UCSD-AML1 (cell line): ENCODE measurements around the gene LRAT.
"Not testable (repeated sequence)": the region's sequence is repeated elsewhere in the genome, so short reads cannot be mapped to it uniquely, and the experiment has no call there.

Experiments
- DNase-seq: peaks from one replicate; lab custom pipeline; 2025; ENCODE audit not compliant: unreplicated experiment; lab: John Stamatoyannopoulos, UW

The LRAT gene

GRCh38 chr4:154743683-154744340 is at the start of gene LRAT:
LRAT (plus strand) TSS chr4:154744000; CDS start chr4:154744327, 327 bp downstream.
- no peak for DNase-seq

DNA sequence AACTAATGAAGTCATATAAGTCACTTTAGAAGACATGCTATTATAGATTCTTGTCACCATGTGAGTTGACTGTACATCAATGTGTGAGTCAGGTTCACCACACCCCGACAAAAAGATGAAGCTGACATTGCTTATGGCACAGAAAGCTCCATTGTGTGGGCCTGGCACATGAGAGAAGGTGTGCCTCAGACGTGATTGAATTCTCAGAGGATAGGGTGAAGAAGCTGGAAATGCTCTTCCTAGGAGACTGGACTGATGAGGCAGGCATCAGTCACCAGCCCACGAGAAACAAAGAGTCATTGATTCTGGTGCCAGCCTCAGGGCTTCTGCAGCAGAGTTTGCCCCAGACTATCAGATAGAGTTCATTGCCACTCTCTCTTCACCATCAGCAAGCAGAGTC is 35.9 kb upstream of the LRAT start:
- DNase-seq = no peak

DNA sequence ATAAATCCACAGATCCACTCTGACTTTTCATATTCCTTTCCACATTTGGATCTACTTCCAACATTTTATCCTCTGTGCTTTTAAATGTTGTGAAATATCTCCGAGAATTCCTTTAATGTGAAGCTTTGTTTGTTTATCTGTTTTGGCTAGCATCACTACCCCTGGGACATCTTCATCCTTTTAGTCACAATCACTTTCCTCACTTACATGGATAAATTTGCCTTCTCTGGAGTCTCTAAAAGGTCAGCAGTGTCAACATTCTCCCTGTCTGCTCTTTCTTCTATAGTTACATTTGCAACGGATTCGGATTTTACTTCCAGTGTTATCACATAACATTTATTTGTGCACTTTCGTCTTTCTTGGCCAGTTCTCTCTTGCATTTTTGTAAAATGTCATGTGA is 34.2 kb upstream of the LRAT start:
- no peak for DNase-seq

GRCh38 chr4:154711522-154711921 is 32.3 kb upstream of the LRAT start:
- DNase-seq = no peak

DNA sequence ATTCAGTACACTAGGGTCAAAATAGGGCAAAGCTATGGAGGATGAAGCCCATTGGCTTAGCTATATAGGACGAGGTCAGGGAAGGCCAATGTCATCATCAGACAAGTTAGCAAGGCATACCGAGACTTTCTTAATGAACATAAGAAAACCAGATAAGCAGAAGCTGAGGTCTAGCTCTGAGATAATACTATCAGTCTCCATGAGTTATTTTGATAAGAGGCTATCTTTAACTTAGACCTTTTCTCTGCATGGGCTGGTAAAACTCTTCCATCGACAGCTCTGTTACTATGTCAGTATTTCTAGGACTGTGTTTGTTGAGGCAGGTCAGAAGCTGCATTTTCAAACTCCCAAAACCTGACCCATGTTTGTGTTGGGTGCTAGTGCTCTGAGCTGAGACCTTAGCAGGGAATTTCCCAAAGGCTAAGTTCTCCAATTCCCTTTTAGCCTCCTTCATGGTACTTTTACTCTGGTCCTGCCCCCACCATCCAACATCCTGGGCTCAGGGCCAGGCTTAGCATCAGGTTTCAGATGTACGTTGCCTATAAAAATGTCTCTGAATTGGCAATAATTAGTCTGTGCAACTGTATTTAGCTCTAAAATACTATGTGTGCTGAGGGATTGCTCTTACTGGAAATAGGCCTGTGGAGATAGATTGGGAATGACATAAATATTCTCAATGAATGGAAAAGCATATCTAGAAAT is 29.3 kb upstream of the LRAT start:
- no peak for DNase-seq

- DNase-seq = no peak
These were observed 24.7 kb upstream of the LRAT start for GRCh38 chr4:154719087-154719486.

DNA sequence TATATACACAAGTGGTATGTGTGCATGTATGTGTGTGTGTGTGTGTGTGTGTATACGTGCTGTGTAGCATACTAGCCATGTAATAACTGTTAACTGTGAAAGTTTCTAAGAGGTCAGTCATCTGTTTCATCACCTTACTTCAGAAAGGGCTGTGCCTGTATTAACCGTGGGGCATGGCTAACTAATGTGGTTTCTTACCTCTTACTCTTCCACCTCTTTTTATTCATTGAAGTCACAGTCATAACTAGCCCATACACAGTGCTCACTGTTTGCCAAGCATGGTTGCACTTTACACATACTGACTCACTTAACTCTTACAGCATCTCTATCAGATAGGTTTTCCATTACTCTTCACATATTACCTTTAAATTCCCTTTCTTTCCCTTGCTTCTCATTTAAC is 23.7 kb upstream of the LRAT start:
- DNase-seq = no peak

DNA sequence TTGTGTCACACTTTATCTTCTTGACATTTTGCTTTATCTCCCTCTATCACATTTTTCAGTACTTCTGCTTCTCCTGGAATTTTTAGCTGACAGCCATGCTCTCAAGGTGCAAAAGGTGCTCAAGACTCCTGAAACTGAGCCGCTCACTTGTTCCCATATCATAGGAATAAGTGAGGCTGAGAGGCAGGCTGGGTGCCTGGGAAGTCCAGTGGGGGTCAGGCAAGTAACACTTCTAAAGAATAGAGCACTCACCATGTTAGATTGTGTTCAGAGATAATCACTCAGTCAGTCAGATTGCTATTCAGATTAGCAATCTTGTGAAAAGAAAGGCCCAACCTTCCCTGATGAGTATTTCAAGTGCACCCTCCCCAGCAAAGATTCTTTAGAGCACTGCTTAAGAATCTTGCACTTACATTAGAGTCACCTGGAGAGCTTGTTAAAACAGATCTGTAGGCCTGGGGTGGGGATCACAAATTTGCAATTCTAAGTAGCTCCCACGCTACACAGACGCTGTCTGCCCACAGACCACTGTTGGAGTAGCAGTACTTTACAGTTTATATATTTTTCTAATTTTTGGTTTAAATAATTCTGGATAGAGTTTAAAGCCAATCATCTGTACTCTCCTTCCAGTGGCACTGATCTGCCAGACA is 23.1 kb upstream of the LRAT start:
- no peak for DNase-seq

DNA sequence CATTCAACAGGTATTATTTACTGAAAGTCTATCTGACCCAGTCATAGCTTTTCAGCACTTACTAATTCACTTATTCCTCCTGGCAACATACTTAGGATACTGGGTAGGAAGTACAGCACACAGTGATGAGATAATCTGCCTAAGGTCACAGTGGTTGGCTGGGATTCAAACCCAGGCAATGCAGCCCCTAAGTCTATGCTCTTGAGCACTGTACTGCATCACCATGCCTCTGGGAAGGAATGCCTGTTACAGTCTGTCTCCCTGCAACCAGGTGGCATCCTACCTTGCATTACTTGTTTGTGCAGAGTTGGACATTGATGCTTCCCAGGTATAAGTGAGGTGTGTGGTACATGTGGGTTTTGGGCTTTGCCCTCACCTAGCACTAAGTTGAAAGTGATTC is 21.5 kb upstream of the LRAT start:
- no peak for DNase-seq

DNA sequence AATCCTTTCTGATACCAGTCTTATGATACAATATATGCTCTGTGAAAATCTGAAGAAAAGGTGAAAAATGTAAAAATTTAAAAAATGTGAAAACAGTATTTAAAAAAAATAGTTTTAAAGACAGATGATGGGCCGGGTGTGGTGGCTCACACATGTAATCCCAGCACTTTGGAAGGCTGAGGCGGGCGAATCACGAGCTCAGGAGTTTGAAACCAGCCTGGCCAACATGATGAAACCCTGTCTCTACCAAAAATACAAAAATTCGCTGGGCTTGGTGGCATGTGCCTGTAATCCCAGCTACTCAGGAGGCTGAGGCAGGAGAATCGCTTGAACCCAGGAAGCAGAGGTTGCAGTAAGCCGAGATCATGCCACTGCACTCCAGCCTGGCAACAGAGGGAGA is 20.2 kb upstream of the LRAT start:
- DNase-seq = not testable (repeated sequence)

DNA sequence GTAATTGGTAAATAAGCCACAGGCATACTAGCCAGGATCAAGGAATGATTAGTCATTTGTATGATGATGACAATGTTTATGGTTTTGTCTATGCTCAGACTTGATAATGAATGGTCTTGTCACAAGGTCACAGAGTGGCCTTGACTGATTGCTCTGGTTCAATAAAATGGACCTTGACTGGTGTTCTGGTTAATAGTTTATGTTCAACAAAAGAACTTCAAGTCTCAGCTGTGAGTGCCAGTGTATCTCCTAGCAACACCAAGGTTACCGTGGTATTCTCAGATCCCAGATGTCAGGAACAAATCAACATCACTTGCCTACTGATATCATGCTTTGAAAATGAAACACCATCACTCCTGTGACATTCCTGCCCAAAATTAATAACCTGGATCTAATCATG is 16.3 kb upstream of the LRAT start:
- DNase-seq = no peak

GRCh38 chr4:154731756-154732155 is 12.0 kb upstream of the LRAT start:
- no peak for DNase-seq

- DNase-seq = no peak
These were observed 11.1 kb upstream of the LRAT start for GRCh38 chr4:154732669-154733068.

DNA sequence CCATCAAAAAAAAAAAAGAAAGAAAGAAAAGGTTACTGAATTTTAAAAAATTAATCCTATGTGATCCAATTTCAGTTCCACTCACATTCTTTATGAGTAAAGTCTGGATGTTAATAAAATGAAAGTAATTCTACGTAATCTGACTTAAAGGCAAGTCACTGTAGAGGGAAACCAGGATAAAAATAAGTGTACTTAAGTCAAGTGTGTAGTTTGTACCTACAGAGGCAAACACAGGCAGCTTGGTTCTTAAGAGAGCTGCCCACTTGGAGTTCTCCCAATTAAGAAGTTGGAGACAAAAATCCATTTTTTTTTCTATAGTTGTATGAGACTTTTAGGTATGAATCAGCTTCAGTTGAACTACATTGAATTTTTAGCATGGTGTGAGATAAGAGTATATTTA is 7.0 kb upstream of the LRAT start:
- no peak for DNase-seq

GRCh38 chr4:154738426-154738825 is 5.4 kb upstream of the LRAT start:
- no peak for DNase-seq

- DNase-seq = no peak
These were observed 4.7 kb upstream of the LRAT start for GRCh38 chr4:154739111-154739510.

DNA sequence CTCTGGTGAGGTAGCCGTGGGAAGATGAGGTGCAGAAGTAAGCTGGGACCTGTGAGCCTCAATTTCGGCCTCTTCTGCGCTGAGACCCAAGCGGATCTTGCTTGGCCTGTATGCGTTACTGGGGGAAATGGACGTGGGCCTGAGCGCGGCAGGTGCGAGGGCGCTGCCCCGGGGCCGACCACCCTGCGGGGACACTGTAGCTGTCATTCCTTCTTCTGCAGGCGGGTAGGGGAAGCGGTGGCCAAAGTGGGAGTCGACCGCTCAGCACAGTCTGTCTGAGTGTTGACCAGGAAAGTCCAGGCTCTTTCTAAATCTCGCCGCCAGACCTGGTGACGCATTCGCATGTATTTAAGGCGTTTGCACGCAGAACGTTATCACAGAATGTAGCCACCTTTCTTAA is 3.3 kb upstream of the LRAT start:
- DNase-seq = no peak

DNA sequence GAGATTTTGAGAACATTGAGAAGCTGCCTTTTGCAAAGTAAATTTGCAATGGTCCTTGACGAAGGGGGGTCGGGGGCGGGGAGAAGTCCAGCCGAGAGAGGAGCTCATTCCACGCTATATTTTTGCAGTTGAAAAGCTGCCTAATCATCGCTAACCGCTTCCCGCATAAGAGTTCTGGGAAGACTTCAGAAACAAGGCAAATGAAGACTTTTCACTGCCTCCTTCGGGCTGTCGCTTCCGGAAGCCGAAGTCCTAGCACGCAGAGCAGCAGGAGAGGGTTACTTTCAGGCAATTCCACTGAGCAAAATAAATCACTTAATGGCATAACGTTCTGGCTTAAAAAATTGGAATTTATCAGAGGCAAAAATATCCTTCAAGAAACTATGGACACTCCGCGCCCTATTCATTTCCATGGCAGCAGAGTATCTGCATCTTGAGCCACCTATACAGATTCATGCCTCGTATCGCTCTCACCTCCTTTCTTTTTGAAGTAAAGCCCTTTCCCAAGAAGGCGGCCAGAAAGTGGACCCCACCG is 2.6 kb upstream of the LRAT start:
- DNase-seq = no peak

- DNase-seq = no peak
These were observed 1.6 kb upstream of the LRAT start for GRCh38 chr4:154741922-154742850.

GRCh38 chr4:154744341-154744926 is 634 bp downstream of the LRAT start:
- DNase-seq = no peak

- DNase-seq = no peak
These were observed 13.9 kb downstream of the LRAT start for GRCh38 chr4:154757713-154758112.
